Tibial nerve (tissue), 3 donors: Measurements from ENCODE around the gene MED1.

Experiments used
- CTCF ChIP-seq, 5 experiments: fragments of 200-600 bp in 3 of 5; fragments of 450-650 bp in 2 of 5; sonication (generic) in 3 of 5; IDR thresholded peaks; one replicate each; pipeline ENCODE4 v1.5.1; 2016 to 2019; ENCODE audit warnings: antibody characterized with exemption in 5 of 5, mild to moderate bottlenecking in 3 of 5, moderate library complexity in 2 of 5
- POLR2A ChIP-seq, 2 donors: fragments of 450-650 bp; IDR thresholded peaks; one replicate each; pipeline ENCODE4 v1.6.1; 2017; ENCODE audit warnings: antibody characterized with exemption in 2 of 2, mild to moderate bottlenecking in 2 of 2, moderate library complexity in 2 of 2

- TF ChIP-seq CTCF (IDR thresholded peaks at IDR 0.05) (no peak), POLR2A (IDR thresholded peaks at IDR 0.05) (no peak)
Observed at GRCh38 chr17:39402244-39402889, 48.7 kb downstream of the MED1 start.
